Spleen (tissue), 7 donors: Measurements from ENCODE around the gene CACNA1D.

Experiments used
- POLR2AphosphoS5 ChIP-seq, 3 donors: sonication (generic); formaldehyde crosslinking; IDR thresholded peaks; one replicate each; pipeline ENCODE4 v1.5.1; 2017; ENCODE audit warnings: antibody characterized with exemption in 3 of 3
- TF ChIP-seq, protein P1 (sequence below), 11 experiments: fragments of 200-600 bp in 7 of 11; fragments of 450-650 bp in 4 of 11; sonication (generic) in 4 of 11; IDR thresholded peaks in 8 of 11; conservative IDR thresholded peaks in 3 of 11; 1 replicate in 7 of 11; 2 replicates in 4 of 11; pipeline versions ENCODE4 v1.4.0 to v1.8.0; 2016 to 2021; ENCODE audit warnings: antibody characterized with exemption in 11 of 11, inconsistent platforms in 4 of 11, mild to moderate bottlenecking in 1 of 11
- donor health status: DM: no; HTN: no; CAD: no; lungs with moderate emphysema.
- donor health status: DM: no; HTN: no; CAD: no.
- donor health status: DM: no; HTN: no; CAD: no.

DNA sequence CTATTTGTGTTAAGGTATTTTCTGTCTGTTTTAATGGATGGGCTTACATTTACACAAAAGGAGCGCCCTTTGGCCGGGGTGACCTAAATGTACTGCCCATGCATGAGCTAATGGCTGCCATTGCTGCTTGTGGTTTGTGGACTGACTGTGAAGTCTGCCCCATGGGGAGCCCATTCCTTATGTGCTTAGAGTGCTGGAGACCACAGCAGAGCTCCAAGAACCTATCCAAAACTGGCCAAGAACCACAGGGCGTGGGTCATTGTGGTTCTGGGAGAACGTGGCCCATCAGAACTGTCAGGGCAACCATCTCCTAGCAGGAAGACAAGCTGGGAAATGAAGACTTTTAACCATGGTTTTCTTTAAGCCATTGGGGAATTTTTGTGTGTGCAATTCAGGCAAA, 246.5 kb downstream of the CACNA1D start:
- TF ChIP-seq POLR2AphosphoS5 (IDR thresholded peaks at IDR 0.05), result no peak
- TF ChIP-seq, protein P1, sequence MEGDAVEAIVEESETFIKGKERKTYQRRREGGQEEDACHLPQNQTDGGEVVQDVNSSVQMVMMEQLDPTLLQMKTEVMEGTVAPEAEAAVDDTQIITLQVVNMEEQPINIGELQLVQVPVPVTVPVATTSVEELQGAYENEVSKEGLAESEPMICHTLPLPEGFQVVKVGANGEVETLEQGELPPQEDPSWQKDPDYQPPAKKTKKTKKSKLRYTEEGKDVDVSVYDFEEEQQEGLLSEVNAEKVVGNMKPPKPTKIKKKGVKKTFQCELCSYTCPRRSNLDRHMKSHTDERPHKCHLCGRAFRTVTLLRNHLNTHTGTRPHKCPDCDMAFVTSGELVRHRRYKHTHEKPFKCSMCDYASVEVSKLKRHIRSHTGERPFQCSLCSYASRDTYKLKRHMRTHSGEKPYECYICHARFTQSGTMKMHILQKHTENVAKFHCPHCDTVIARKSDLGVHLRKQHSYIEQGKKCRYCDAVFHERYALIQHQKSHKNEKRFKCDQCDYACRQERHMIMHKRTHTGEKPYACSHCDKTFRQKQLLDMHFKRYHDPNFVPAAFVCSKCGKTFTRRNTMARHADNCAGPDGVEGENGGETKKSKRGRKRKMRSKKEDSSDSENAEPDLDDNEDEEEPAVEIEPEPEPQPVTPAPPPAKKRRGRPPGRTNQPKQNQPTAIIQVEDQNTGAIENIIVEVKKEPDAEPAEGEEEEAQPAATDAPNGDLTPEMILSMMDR (IDR thresholded peaks at IDR 0.05 in 8 of 11, conservative IDR thresholded peaks at IDR 0.05 in 3 of 11), result no peak
